HepG2 (cell line): ENCODE measurements around the gene ABCF1. TPM values are rescaled to one million over a fixed set of nuclear protein-coding genes. Genes with fewer than 3 reads are reported as not detected.

Source experiments
- CENPT ChIP-seq: sonication (generic); formaldehyde crosslinking; IDR thresholded peaks from 2 replicates; pipeline ENCODE4 v1.8.0; 2022; ENCODE audit warnings: low read depth, mild to moderate bottlenecking, moderate library complexity, missing genetic modification reagents
- FOXA3 ChIP-seq: IDR thresholded peaks from 2 replicates; pipeline ENCODE4 v1.6.1; 2016; ENCODE audit warnings: missing genetic modification reagents, missing compliant biosample characterization
- KLF11 ChIP-seq: IDR thresholded peaks from 2 replicates; pipeline ENCODE4 v1.6.1; 2016; ENCODE audit warnings: missing compliant biosample characterization
- MLX ChIP-seq: IDR thresholded peaks from 2 replicates; pipeline ENCODE4 v1.6.1; 2016
- SMYD3 ChIP-seq: sonication (generic); formaldehyde crosslinking; IDR thresholded peaks from 2 replicates; pipeline ENCODE4 v1.8.1; 2023; ENCODE audit warnings: mild to moderate bottlenecking, missing genetic modification reagents
- SRSF4 ChIP-seq: fragments of 200-400 bp; formaldehyde crosslinking; IDR thresholded peaks from one replicate; pipeline ENCODE4 v1.6.1; 2018; ENCODE audit warnings: mild to moderate bottlenecking, low read depth, low read length, moderate library complexity; ENCODE audit not compliant: poor library complexity, severe bottlenecking
- ZFP36 ChIP-seq: fragments of 150-350 bp; IDR thresholded peaks from 2 replicates; pipeline ENCODE4 v1.6.1; 2018; ENCODE audit warnings: borderline replicate concordance, low read length, low read depth; ENCODE audit not compliant: partially characterized antibody
- ZMAT3 ChIP-seq: sonication (generic); formaldehyde crosslinking; conservative IDR thresholded peaks from 2 replicates; pipeline ENCODE4 v1.7.0; 2021; ENCODE audit warnings: missing genetic modification reagents
- ZNF20 ChIP-seq: sonication (generic); formaldehyde crosslinking; IDR thresholded peaks from 2 replicates; pipeline ENCODE4 v1.4.0; 2020; ENCODE audit warnings: mild to moderate bottlenecking, moderate library complexity, missing genetic modification reagents
- ZNF280B ChIP-seq: sonication (generic); formaldehyde crosslinking; IDR thresholded peaks from 2 replicates; pipeline ENCODE4 v1.5.0; 2020; ENCODE audit warnings: missing genetic modification reagents, mild to moderate bottlenecking, borderline replicate concordance
- ZNF282 ChIP-seq: fragments of 450-650 bp; IDR thresholded peaks from 2 replicates; pipeline ENCODE4 v1.6.1; 2018; ENCODE audit not compliant: partially characterized antibody
- ZNF326 ChIP-seq: sonication (generic); formaldehyde crosslinking; IDR thresholded peaks from 2 replicates; pipeline ENCODE4 v1.4.0; 2020; ENCODE audit warnings: missing genetic modification reagents, borderline replicate concordance
- ZNF333 ChIP-seq: sonication (generic); formaldehyde crosslinking; IDR thresholded peaks from 2 replicates; pipeline ENCODE4 v1.4.0; 2020; ENCODE audit warnings: mild to moderate bottlenecking, missing genetic modification reagents, borderline replicate concordance
- ZNF362 ChIP-seq: sonication (generic); formaldehyde crosslinking; IDR thresholded peaks from 2 replicates; pipeline ENCODE4 v1.4.0; 2020; ENCODE audit warnings: missing genetic modification reagents, mild to moderate bottlenecking, borderline replicate concordance
- ZNF549 ChIP-seq: sonication (generic); formaldehyde crosslinking; IDR thresholded peaks from 2 replicates; pipeline ENCODE4 v1.5.0; 2020; ENCODE audit warnings: missing genetic modification reagents
- ZNF614 ChIP-seq: IDR thresholded peaks from 2 replicates; pipeline ENCODE4 v1.6.1; 2018; ENCODE audit warnings: missing biosample characterization, missing genetic modification reagents, inconsistent platforms, borderline replicate concordance
- ZNF616 ChIP-seq: sonication (generic); formaldehyde crosslinking; IDR thresholded peaks from 2 replicates; pipeline ENCODE4 v1.5.0; 2020; ENCODE audit warnings: low read depth, mild to moderate bottlenecking, missing genetic modification reagents
- ZNF709 ChIP-seq: sonication (generic); formaldehyde crosslinking; IDR thresholded peaks from 2 replicates; pipeline ENCODE4 v1.5.0; 2020; ENCODE audit warnings: mild to moderate bottlenecking, missing genetic modification reagents
- polyA plus RNA-seq, 8 experiments: library from polyadenylated mRNA; depleted of rRNA in 3 of 8; stranded (reverse) in 7 of 8; unstranded in 1 of 8; fragments of >200 nt; fragmentation: Illumina TruSeq in 4 of 8; extraction: Trizol in 4 of 8; gene quantifications; 2 replicates each; pipeline versions ENCODE4 v1.2.1 to v1.2.3, GENCODE V29; 2011 to 2016; ENCODE audit warnings: low read depth in 4 of 8, missing spikeins in 1 of 8, mixed read lengths in 1 of 8; ENCODE audit not compliant: insufficient read depth in 1 of 8
- total RNA-seq, 5 experiments: library from RNA; depleted of rRNA; stranded (reverse); fragments of >200 nt; fragmentation: Illumina TruSeq; extraction: Trizol; gene quantifications; 2 replicates each; pipeline ENCODE4 v1.2.3, GENCODE V29; 2016; ENCODE audit warnings: low read depth in 1 of 5
- TF ChIP-seq, protein P1 (sequence below): sonication (generic); formaldehyde crosslinking; IDR thresholded peaks from 2 replicates; pipeline ENCODE4 v1.5.0; 2020; ENCODE audit warnings: mild to moderate bottlenecking, missing genetic modification reagents, borderline replicate concordance
- TF ChIP-seq, protein P2 (sequence below): IDR thresholded peaks from 2 replicates; pipeline ENCODE4 v1.6.1; 2016; ENCODE audit warnings: low read depth

The ABCF1 gene
- total and polyA plus RNA-seq, 2 of the 13 experiments (the other 11 are each of a cell fraction or from before 2014, with no cell fraction given) = 25.4 to 98.9 TPM

DNA sequence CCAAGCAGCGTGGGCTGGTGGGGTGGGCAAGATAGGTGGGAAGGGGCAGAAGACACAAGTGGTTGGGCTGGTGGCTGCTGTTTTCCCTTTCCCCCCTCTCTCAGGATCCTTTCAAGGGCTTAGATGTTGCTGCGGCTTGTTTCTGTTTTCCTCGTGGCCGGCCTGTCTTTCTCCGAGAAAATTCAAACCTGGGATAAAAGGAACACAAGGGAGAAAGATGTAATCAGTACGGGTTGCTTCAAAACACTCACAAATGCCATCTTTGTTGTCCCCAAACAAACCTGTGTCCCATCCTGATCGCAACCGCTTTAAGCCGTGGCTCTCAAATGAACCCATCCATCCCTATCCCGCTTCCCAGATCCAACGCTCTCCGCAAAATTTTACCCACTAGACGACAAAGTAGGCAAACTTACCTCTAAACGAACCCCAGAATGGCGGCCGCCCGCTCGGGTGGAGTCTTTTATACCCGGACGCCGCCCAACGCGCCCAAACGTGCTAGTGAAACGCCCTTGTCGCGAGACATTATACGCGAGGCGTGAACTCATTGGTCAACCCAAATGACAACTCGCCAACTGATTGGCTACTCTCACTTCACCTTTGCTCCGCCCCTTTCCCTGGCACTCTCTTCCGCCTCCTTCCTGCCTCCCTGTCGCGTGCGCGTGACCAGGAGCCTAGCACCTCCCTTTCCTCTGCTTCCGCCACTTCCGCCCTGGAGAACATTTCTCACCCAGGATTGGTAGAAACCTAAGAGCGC lies 45.7 kb downstream of the ABCF1 start, which contains the start of gene PPP1R10 (continued):
- TF ChIP-seq ZNF614 (CRISPR knock-in tag) (no peak), ZFP36 (no peak), ZNF282 (no peak), CENPT (CRISPR knock-in tag) (no peak), ZNF616 (CRISPR knock-in tag) (0 out of 2 replicates have a peak, but pooled peaks have one; percentile 31), MLX (CRISPR knock-in tag) (peak; percentile 69), KLF11 (no peak), ZNF326 (CRISPR knock-in tag) (no peak), ZNF362 (no peak), ZNF333 (CRISPR knock-in tag) (no peak), FOXA3 (CRISPR knock-in tag) (peak; percentile 24; the same call in 1 of the 2 replicates), ZMAT3 (no peak; the same call in 1 of the 2 replicates), SMYD3 (CRISPR knock-in tag) (peak; percentile 96; the same call in 1 of the 2 replicates), ZNF549 (CRISPR knock-in tag) (no peak), ZNF20 (CRISPR knock-in tag) (no peak), ZNF280B (CRISPR knock-in tag) (no peak), ZNF709 (CRISPR knock-in tag) (no peak), SRSF4 (peak; percentile 88)
- TF ChIP-seq, protein P1, sequence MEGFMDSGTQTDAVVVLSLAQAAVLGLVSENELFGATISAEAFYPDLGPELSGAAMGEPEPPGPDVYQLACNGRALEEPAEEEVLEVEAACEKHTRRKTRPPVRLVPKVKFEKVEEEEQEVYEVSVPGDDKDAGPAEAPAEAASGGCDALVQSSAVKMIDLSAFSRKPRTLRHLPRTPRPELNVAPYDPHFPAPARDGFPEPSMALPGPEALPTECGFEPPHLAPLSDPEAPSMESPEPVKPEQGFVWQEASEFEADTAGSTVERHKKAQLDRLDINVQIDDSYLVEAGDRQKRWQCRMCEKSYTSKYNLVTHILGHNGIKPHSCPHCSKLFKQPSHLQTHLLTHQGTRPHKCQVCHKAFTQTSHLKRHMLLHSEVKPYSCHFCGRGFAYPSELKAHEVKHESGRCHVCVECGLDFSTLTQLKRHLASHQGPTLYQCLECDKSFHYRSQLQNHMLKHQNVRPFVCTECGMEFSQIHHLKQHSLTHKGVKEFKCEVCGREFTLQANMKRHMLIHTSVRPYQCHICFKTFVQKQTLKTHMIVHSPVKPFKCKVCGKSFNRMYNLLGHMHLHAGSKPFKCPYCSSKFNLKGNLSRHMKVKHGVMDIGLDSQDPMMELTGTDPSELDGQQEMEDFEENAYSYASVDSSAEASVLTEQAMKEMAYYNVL = no peak; the same call in 1 of the 2 replicates
- TF ChIP-seq, protein P2, sequence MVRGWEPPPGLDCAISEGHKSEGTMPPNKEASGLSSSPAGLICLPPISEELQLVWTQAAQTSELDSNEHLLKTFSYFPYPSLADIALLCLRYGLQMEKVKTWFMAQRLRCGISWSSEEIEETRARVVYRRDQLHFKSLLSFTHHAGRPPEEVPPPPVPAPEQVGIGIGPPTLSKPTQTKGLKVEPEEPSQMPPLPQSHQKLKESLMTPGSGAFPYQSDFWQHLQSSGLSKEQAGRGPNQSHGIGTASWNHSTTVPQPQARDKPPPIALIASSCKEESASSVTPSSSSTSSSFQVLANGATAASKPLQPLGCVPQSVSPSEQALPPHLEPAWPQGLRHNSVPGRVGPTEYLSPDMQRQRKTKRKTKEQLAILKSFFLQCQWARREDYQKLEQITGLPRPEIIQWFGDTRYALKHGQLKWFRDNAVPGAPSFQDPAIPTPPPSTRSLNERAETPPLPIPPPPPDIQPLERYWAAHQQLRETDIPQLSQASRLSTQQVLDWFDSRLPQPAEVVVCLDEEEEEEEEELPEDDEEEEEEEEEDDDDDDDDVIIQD (CRISPR knock-in tag) = peak; percentile 64; the same call in 1 of the 2 replicates
